Prostate gland (tissue), 2 donors: ENCODE data around the gene LYPD6B.

Experiments
- CTCF ChIP-seq, 4 experiments: fragments of 200-600 bp in 2 of 4; fragments of 450-650 bp in 2 of 4; sonication (generic) in 2 of 4; IDR thresholded peaks; 1 replicate in 3 of 4; 2 replicates in 1 of 4; pipeline ENCODE4 v1.5.1; 2016 to 2019; ENCODE audit warnings: antibody characterized with exemption in 4 of 4, mild to moderate bottlenecking in 2 of 4, moderate library complexity in 2 of 4
- POLR2A ChIP-seq: fragments of 450-650 bp; IDR thresholded peaks from one replicate; pipeline ENCODE4 v1.6.1; 2016; ENCODE audit warnings: antibody characterized with exemption, mild to moderate bottlenecking
- POLR2AphosphoS5 ChIP-seq: sonication (generic); formaldehyde crosslinking; IDR thresholded peaks from one replicate; pipeline ENCODE4 v1.6.1; 2017; ENCODE audit warnings: antibody characterized with exemption

GRCh38 chr2:149028891-149029290 is 9.6 kb upstream of the LYPD6B start:
- TF ChIP-seq CTCF (IDR thresholded peaks at IDR 0.05) (no peak), POLR2A (no peak), POLR2AphosphoS5 (no peak)
